Epithelial cell of esophagus (primary cell): ENCODE results near the gene LHX2.

Experiments used
- DNase-seq: peaks from one replicate; pipeline ENCODE4 v3.0.0; 2010; ENCODE audit warnings: low read depth
- H3K4me3 ChIP-seq: 2 replicates; pipeline ENCODE4 v1.5.1; 2011; ENCODE audit warnings: mild to moderate bottlenecking, low read length, control low read depth
- CTCF ChIP-seq: IDR thresholded peaks from 2 replicates; pipeline ENCODE4 v1.5.1; 2011; ENCODE audit warnings: low read depth, mild to moderate bottlenecking, low read length, control low read depth, inconsistent platforms; ENCODE audit not compliant: insufficient read depth; ENCODE audit errors: missing control alignments

LHX2 gene

DNA sequence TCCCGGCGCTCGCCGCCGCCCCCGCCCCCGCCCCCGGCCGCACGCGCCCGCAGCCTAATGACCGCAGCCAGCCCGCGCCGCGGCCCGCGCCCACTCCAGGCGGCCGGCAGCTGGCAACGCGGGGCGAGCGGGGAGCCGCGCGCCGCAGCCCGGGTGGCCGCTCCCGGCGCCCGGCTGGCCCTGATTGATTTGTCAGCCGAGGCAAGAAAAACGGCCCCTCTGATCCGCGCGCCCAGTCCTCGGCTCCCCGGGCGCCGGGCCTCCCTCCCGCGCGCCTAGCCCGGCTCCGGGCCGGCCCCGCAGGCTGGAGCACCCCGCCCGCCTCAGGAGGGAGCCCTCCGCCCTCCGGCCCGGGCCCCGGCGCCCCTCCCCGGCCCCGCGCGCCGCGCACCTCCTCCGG is 11.9 kb upstream of the LHX2 start:
- no peak for TF ChIP-seq CTCF
- DNase-seq: no peak
- H3K4me3 ChIP-seq: no peak overlapping the region

DNA sequence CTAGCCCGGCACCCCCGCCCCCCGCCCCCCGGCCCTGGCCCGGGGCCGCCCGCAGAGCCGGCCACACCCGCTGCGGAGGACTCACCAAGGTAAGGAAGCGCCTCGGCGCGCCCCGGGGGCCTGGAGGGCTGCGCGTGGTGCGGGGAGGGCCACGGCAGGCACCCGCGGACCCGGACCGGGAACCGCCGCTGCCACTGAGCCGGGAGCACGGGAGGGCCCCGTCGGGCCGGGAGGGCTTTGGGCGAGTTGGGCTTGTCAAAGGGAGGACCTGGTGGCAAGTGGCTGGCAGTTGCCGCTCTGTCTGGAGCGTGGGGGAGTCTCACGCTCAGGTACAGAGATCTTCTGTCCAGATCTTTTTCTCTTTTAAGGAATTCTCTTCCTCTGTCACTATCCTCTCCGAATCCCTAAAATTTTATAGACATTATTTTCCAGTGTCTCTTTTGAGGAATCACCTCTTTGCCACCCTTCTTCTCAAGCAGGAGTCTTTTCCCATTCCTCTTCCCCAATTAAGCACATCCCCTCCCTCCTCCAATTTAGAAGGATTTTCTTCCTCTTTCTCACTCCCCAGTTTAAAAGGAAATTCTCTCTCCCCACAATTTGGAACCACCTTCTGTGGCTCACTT is 11.3 kb upstream of the LHX2 start:
- no peak overlapping the region for H3K4me3 ChIP-seq
- TF ChIP-seq CTCF: no peak

DNA sequence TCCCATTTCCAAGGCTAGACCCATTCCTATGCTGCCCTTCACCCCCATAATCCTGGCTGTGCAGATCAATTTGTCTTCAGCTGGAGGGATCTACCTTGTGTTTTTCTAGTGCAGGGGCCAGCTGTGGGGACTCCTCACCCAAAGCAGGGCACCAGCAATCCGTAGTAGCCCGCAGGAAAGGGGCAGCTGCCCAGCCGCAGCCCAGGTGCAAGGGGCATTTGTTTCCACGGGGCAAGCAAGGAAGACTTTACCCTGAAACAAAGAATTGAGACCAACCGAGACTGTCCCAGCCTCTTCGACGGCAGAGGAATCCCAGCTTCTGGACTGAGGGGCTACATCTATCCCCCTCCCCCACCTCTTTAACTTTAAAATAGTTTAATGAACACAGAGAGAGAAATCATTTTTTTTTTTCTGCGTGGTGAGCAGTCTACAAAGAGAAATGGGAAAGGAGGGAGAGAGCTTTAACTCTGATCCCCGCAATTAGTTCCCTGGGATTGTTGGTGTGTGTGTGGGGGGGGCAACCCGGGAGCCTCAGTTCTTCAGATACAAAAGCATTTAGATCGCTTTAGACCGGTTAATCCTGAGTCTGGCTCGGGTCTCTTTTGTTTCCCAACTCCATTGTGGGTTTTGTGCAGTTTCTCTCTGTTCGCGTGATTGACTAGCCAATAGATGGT is 10.6 kb upstream of the LHX2 start:
- TF ChIP-seq CTCF: no peak
- no peak overlapping the region for H3K4me3 ChIP-seq

More for the DNA sequence above, 11.3 kb upstream of the LHX2 start:
- no peak for DNase-seq

GRCh38 chr9:124001458-124001799 is 10.1 kb upstream of the LHX2 start:
- H3K4me3 ChIP-seq: no peak overlapping the region
- no peak for TF ChIP-seq CTCF
- no peak for DNase-seq

More for the DNA sequence above, 10.6 kb upstream of the LHX2 start:
- no peak for DNase-seq

GRCh38 chr9:124001866-124002525 is 9.6 kb upstream of the LHX2 start:
- DNase-seq: no peak
- no peak for TF ChIP-seq CTCF
- H3K4me3 ChIP-seq: no peak overlapping the region

GRCh38 chr9:124003636-124004349 is 7.8 kb upstream of the LHX2 start:
- no peak for TF ChIP-seq CTCF
- H3K4me3 ChIP-seq: no peak overlapping the region
- no peak for DNase-seq
